GM23338 (cell line): ENCODE data around the gene RXRB.

Source experiments
- EZH2 ChIP-seq: fragments of 200-600 bp; sonication (generic); IDR thresholded peaks from one replicate; pipeline ENCODE4 v1.8.0; 2017; ENCODE audit warnings: antibody characterized with exemption, mild to moderate bottlenecking, low read depth; ENCODE audit not compliant: unreplicated experiment
- EZH2phosphoT487 ChIP-seq: fragments of 200-600 bp; sonication (generic); IDR thresholded peaks from one replicate; pipeline ENCODE4 v1.8.1; 2018; ENCODE audit warnings: antibody characterized with exemption; ENCODE audit not compliant: unreplicated experiment
- JUNB ChIP-seq: IDR thresholded peaks from one replicate; pipeline ENCODE4 v1.6.1; 2016; ENCODE audit warnings: antibody characterized with exemption; ENCODE audit not compliant: unreplicated experiment
- NANOG ChIP-seq: IDR thresholded peaks from 2 replicates; pipeline ENCODE4 v1.6.1; 2016; ENCODE audit warnings: antibody characterized with exemption, borderline replicate concordance
- POLR2AphosphoS5 ChIP-seq: IDR thresholded peaks from 2 replicates; pipeline ENCODE4 v1.6.1; 2016; ENCODE audit warnings: antibody characterized with exemption, low read depth
- STAT1 ChIP-seq: IDR thresholded peaks from one replicate; pipeline ENCODE4 v1.6.1; 2016; ENCODE audit warnings: antibody characterized with exemption; ENCODE audit not compliant: unreplicated experiment
- TF ChIP-seq, protein P1 (sequence below), 2 experiments: fragments of 200-600 bp in 1 of 2; sonication (generic) in 1 of 2; conservative IDR thresholded peaks; 2 replicates each; pipeline versions ENCODE4 v1.5.1 to v1.6.1; 2016 to 2017; ENCODE audit warnings: antibody characterized with exemption in 2 of 2, low read depth in 2 of 2, mild to moderate bottlenecking in 2 of 2, moderate library complexity in 1 of 2
- TF ChIP-seq, protein P2 (sequence below): IDR thresholded peaks from one replicate; pipeline ENCODE4 v1.6.1; 2018; ENCODE audit warnings: antibody characterized with exemption; ENCODE audit not compliant: unreplicated experiment
- TF ChIP-seq, protein P3 (sequence below): IDR thresholded peaks from 2 replicates; pipeline ENCODE4 v1.6.1; 2016; ENCODE audit warnings: antibody characterized with exemption
- TF ChIP-seq, protein P4 (sequence below): fragments of 250-450 bp; sonication (Bioruptor Pico); IDR thresholded peaks from 2 replicates; pipeline ENCODE4 v1.5.0; 2020; ENCODE audit warnings: mild to moderate bottlenecking, moderate library complexity

DNA sequence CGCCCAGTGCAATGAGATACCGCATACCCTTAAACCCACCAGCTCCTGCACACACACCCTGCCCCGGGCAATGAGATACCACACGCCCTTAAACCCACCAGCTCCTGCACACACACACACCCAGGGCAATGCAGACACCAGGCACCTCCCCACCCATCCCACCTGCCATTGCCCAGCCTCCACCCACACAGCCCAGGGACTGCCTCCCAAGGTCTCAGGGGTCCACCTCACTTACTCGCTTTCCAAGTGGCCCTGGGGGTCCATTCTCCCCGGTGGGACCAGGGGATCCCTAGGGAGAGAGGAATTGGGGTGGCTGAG is 32.2 kb downstream of the RXRB start:
- TF ChIP-seq, protein P1, sequence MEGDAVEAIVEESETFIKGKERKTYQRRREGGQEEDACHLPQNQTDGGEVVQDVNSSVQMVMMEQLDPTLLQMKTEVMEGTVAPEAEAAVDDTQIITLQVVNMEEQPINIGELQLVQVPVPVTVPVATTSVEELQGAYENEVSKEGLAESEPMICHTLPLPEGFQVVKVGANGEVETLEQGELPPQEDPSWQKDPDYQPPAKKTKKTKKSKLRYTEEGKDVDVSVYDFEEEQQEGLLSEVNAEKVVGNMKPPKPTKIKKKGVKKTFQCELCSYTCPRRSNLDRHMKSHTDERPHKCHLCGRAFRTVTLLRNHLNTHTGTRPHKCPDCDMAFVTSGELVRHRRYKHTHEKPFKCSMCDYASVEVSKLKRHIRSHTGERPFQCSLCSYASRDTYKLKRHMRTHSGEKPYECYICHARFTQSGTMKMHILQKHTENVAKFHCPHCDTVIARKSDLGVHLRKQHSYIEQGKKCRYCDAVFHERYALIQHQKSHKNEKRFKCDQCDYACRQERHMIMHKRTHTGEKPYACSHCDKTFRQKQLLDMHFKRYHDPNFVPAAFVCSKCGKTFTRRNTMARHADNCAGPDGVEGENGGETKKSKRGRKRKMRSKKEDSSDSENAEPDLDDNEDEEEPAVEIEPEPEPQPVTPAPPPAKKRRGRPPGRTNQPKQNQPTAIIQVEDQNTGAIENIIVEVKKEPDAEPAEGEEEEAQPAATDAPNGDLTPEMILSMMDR (conservative IDR thresholded peaks at IDR 0.05; ENCODE audit: low read depth in 2 of 2), result no peak
- no peak for TF ChIP-seq POLR2AphosphoS5
- no peak for TF ChIP-seq EZH2
- TF ChIP-seq, protein P2, sequence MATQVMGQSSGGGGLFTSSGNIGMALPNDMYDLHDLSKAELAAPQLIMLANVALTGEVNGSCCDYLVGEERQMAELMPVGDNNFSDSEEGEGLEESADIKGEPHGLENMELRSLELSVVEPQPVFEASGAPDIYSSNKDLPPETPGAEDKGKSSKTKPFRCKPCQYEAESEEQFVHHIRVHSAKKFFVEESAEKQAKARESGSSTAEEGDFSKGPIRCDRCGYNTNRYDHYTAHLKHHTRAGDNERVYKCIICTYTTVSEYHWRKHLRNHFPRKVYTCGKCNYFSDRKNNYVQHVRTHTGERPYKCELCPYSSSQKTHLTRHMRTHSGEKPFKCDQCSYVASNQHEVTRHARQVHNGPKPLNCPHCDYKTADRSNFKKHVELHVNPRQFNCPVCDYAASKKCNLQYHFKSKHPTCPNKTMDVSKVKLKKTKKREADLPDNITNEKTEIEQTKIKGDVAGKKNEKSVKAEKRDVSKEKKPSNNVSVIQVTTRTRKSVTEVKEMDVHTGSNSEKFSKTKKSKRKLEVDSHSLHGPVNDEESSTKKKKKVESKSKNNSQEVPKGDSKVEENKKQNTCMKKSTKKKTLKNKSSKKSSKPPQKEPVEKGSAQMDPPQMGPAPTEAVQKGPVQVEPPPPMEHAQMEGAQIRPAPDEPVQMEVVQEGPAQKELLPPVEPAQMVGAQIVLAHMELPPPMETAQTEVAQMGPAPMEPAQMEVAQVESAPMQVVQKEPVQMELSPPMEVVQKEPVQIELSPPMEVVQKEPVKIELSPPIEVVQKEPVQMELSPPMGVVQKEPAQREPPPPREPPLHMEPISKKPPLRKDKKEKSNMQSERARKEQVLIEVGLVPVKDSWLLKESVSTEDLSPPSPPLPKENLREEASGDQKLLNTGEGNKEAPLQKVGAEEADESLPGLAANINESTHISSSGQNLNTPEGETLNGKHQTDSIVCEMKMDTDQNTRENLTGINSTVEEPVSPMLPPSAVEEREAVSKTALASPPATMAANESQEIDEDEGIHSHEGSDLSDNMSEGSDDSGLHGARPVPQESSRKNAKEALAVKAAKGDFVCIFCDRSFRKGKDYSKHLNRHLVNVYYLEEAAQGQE, result no peak
- TF ChIP-seq EZH2phosphoT487, result no peak
- TF ChIP-seq, protein P3, sequence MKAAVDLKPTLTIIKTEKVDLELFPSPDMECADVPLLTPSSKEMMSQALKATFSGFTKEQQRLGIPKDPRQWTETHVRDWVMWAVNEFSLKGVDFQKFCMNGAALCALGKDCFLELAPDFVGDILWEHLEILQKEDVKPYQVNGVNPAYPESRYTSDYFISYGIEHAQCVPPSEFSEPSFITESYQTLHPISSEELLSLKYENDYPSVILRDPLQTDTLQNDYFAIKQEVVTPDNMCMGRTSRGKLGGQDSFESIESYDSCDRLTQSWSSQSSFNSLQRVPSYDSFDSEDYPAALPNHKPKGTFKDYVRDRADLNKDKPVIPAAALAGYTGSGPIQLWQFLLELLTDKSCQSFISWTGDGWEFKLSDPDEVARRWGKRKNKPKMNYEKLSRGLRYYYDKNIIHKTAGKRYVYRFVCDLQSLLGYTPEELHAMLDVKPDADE, result no peak
- TF ChIP-seq NANOG, result no peak
- TF ChIP-seq, protein P4, sequence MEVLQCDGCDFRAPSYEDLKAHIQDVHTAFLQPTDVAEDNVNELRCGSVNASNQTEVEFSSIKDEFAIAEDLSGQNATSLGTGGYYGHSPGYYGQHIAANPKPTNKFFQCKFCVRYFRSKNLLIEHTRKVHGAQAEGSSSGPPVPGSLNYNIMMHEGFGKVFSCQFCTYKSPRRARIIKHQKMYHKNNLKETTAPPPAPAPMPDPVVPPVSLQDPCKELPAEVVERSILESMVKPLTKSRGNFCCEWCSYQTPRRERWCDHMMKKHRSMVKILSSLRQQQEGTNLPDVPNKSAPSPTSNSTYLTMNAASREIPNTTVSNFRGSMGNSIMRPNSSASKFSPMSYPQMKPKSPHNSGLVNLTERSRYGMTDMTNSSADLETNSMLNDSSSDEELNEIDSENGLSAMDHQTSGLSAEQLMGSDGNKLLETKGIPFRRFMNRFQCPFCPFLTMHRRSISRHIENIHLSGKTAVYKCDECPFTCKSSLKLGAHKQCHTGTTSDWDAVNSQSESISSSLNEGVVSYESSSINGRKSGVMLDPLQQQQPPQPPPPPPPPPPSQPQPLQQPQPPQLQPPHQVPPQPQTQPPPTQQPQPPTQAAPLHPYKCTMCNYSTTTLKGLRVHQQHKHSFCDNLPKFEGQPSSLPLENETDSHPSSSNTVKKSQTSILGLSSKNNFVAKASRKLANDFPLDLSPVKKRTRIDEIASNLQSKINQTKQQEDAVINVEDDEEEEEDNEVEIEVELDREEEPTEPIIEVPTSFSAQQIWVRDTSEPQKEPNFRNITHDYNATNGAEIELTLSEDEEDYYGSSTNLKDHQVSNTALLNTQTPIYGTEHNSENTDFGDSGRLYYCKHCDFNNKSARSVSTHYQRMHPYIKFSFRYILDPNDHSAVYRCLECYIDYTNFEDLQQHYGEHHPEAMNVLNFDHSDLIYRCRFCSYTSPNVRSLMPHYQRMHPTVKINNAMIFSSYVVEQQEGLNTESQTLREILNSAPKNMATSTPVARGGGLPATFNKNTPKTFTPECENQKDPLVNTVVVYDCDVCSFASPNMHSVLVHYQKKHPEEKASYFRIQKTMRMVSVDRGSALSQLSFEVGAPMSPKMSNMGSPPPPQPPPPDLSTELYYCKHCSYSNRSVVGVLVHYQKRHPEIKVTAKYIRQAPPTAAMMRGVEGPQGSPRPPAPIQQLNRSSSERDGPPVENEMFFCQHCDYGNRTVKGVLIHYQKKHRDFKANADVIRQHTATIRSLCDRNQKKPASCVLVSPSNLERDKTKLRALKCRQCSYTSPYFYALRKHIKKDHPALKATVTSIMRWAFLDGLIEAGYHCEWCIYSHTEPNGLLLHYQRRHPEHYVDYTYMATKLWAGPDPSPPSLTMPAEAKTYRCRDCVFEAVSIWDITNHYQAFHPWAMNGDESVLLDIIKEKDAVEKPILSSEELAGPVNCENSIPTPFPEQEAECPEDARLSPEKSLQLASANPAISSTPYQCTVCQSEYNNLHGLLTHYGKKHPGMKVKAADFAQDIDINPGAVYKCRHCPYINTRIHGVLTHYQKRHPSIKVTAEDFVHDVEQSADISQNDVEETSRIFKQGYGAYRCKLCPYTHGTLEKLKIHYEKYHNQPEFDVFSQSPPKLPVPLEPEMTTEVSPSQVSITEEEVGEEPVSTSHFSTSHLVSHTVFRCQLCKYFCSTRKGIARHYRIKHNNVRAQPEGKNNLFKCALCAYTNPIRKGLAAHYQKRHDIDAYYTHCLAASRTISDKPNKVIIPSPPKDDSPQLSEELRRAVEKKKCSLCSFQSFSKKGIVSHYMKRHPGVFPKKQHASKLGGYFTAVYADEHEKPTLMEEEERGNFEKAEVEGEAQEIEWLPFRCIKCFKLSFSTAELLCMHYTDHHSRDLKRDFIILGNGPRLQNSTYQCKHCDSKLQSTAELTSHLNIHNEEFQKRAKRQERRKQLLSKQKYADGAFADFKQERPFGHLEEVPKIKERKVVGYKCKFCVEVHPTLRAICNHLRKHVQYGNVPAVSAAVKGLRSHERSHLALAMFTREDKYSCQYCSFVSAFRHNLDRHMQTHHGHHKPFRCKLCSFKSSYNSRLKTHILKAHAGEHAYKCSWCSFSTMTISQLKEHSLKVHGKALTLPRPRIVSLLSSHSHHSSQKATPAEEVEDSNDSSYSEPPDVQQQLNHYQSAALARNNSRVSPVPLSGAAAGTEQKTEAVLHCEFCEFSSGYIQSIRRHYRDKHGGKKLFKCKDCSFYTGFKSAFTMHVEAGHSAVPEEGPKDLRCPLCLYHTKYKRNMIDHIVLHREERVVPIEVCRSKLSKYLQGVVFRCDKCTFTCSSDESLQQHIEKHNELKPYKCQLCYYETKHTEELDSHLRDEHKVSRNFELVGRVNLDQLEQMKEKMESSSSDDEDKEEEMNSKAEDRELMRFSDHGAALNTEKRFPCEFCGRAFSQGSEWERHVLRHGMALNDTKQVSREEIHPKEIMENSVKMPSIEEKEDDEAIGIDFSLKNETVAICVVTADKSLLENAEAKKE (CRISPR knock-in tag), result no peak
- no peak for TF ChIP-seq JUNB
- TF ChIP-seq STAT1, result no peak
